ENCODE measurements around the gene WFDC6. TPM values are rescaled to one million over a fixed set of nuclear protein-coding genes. Genes with fewer than 3 reads are reported as not detected.

WFDC6 gene
- total and polyA plus RNA-seq, 2 of the 8 experiments (the other 6 are each of a cell fraction or from before 2014, with no cell fraction given), result not detected

GRCh38 chr20:45578231-45578630 lies 38.9 kb upstream of the WFDC6 start (continued):
- no peak for TF ChIP-seq RFX5 (IDR thresholded peaks at IDR 0.05; ENCODE audit: borderline replicate concordance, low read depth, low read length)
- no peak for TF ChIP-seq CBX8 (IDR thresholded peaks at IDR 0.05; ENCODE audit: borderline replicate concordance, low read depth, low read length)
- no peak for TF ChIP-seq SAP30 (IDR thresholded peaks at IDR 0.05; ENCODE audit: insufficient read depth, insufficient replicate concordance, low read length)
